Measurements from ENCODE around the gene WNK2.

Gene WNK2

DNA sequence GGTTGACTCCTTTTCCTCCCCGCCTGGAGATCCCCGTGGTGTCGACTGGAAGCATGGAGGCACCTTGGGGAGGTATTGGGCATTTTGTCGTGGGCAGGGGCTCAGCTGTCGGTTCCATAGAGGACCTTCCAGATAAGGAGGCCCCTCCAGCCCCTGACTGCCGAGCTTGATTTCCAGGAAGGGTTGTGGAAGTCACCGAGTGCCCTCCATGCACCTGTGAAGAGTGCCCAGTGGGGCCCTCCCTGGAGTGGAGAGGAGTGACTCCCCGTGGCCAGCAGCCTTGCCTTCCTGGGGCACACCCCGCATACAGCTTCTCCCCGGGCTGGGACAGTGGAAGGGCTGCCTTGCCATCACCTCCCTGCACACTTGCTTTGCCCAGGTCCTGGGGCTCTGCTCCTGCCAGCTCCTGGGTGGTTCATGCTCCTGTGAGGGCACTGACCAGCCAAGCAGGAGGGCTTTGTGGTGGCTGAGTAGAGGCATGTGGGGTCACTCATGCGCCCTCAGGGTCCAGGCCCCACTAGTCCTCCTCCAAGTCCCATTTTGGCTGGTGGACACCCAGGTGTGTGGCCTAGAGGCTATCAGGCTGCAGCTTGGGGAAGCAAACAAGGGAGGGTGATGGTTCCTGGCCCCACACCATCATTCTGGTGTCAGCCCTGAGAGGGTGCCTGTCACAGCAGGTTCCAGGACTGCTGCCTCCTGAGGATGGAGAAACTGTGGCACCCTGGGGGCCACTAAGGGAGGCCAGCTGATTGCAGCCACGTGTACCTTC, 133.0 kb downstream of the WNK2 start:
- TF ChIP-seq, protein P1, sequence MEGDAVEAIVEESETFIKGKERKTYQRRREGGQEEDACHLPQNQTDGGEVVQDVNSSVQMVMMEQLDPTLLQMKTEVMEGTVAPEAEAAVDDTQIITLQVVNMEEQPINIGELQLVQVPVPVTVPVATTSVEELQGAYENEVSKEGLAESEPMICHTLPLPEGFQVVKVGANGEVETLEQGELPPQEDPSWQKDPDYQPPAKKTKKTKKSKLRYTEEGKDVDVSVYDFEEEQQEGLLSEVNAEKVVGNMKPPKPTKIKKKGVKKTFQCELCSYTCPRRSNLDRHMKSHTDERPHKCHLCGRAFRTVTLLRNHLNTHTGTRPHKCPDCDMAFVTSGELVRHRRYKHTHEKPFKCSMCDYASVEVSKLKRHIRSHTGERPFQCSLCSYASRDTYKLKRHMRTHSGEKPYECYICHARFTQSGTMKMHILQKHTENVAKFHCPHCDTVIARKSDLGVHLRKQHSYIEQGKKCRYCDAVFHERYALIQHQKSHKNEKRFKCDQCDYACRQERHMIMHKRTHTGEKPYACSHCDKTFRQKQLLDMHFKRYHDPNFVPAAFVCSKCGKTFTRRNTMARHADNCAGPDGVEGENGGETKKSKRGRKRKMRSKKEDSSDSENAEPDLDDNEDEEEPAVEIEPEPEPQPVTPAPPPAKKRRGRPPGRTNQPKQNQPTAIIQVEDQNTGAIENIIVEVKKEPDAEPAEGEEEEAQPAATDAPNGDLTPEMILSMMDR (conservative IDR thresholded peaks at IDR 0.05; ENCODE audit: low read length) = no peak
- no peak for DNase-seq (ENCODE audit: low read depth)
- no peak overlapping the region for H3K4me3 ChIP-seq (ENCODE audit: low read length)

DNA sequence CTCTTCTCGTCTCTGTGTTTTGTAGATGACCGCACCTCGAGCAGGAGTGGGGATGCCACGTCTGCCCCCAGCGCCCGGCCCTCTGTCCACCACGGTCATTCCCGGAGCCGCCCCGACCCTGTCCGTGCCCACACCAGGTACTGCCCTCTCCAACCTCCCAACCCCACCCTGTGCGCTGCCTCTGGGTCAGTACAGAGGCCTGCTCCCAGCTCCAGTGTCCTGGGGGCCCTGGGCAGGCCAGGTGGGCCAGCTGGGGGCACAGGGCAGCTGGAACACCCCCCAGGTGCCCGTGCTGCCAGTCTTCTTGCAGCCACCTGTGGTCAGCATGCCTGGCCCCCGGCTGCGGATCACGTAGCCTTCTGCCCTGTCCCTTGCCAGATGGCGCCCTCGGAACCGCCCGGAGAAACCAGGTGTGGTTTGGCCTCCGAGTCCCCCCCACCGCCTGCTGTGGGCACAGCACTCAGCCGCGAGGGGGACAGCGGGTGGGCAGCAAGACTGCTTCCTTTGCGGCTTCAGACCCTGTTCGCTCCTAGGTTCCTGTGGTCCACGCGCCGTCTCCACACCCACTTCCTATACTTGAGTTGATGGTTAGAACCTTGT, 133.7 kb downstream of the WNK2 start:
- TF ChIP-seq, protein P1 (conservative IDR thresholded peaks at IDR 0.05; ENCODE audit: low read length) = no peak
- no peak overlapping the region for H3K4me3 ChIP-seq (ENCODE audit: low read length)
- DNase-seq (ENCODE audit: low read depth) = no peak

DNA sequence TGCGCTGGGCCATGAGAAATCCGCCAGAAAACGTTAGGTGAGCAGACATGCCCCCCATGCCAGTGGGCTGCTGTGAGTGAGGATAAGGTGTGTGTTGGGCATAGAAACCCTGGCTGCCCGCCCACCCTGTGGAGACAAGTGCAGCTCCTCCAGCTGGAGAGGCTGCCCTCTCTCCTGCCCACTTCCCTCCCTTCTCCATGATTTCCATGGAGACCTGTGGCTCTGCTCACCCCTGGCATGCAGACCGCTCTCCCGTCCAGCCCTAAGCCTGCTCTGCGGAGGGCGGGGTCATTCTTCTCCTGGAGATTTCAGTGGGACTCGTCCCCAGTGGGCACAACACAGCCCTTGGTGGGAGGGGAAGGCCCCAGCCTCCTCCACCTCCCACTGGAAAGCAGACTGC, 134.5 kb downstream of the WNK2 start:
- no peak for DNase-seq (ENCODE audit: low read depth)
- H3K4me3 ChIP-seq (ENCODE audit: low read length) = no peak overlapping the region
- TF ChIP-seq, protein P1 (conservative IDR thresholded peaks at IDR 0.05; ENCODE audit: low read length) = no peak

DNA sequence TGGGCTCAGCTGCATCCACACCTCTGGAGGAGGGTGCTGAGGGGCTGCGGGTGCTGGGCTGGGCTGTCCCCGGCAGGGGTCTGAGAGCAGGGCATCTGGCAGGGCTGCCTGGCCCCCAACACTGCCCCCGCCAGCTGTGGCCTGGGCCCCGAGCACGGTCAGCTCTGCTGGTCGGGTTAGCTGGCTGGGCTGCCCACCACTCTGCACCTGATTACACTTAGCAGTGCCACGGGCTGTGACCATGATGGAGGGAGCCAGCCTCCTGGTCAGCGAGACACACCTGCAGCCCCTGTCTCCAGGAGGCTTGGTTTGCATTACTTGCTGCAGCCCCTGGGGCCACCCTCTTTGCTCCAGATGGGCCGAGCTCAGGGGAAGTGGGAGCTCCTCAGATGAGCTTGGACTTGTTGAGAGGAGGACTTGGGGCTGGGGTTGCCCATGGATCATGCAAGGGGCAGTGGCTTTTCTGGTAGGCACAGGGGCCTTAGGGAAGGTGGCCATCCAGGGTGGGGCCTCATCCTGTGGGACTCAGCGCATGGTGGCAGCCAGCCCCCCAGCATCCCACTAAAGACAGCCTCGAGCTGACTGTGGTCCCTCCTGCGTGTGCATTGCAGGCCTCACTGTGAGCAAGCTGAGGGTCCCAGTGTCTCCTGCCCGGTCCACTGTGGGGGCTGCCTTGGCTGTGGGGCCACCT, 135.5 kb downstream of the WNK2 start:
- no peak overlapping the region for H3K4me3 ChIP-seq (ENCODE audit: low read length)
- DNase-seq (ENCODE audit: low read depth) = no peak
- TF ChIP-seq, protein P1 (conservative IDR thresholded peaks at IDR 0.05; ENCODE audit: low read length) = no peak

DNA sequence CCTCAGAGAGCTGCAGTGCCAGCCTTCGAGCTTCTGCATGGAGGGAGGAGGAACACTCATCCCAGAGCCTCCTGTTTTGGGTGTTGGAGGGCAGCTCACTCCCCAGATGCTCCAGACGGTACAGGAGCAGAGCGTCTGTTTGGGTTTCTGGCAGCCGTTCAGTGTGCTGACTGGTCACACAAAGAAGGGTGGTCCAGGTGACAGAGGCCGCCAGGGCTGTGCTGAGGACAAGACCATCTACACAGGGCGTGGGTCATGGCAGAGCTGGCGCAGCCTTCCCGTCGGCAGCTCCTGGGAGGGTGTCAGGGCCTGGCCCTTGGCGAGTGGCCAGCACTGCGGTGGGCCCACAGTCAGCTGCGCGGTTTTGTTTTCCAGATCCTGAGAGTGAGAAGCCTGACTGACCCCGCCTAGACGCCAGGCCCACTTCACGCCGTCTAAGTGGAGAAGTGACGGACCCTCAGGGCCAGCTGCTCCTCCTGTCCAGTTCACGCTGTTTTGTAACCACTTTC, 136.1 kb downstream of the WNK2 start:
- TF ChIP-seq, protein P1 (conservative IDR thresholded peaks at IDR 0.05; ENCODE audit: low read length) = no peak

DNA sequence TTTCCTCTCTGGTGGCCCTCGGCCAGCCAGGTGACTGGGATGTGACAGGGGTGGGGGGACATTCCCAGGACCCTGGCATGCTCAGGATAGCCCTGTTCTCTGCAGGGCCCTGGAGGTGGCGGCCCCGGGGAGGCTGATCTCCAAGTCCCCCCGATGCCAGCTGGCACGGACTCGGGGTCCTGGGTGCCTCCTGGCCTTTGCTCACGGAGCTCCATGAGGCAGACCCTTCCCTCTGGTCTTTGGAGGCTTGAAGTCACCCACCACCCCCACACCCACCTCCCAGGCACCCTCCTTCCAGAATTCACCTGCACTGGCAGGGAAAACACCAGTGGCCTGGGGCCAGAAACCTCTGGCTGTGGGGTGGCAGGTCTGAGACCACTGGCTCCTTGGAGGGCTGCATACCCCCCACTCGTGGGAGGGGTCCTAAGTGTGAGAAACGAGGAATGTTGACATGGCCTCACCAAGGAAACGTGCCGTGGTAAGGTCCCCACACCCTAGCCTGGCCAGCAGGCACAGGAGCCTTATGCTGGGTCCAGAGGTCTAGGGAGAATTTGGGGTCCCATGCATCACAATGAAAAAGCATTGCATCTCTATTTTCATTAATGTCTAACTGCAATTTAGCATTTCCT, 136.8 kb downstream of the WNK2 start:
- no peak for DNase-seq (ENCODE audit: low read depth)
- TF ChIP-seq, protein P1 (conservative IDR thresholded peaks at IDR 0.05; ENCODE audit: low read length) = no peak
- no peak overlapping the region for H3K4me3 ChIP-seq (ENCODE audit: low read length)

More for the DNA sequence above, 136.1 kb downstream of the WNK2 start:
- no peak overlapping the region for H3K4me3 ChIP-seq (ENCODE audit: low read length)
- DNase-seq (ENCODE audit: low read depth) = no peak

Data from AG10803 (cell line).